GM12878 (cell line): Measurements from ENCODE around the gene CREB3L4. TPM values are rescaled to one million over a fixed set of nuclear protein-coding genes. Genes with fewer than 3 reads are reported as not detected.

Experiments used
- ATF7 ChIP-seq: fragments of 450-650 bp; IDR thresholded peaks from 2 replicates; pipeline ENCODE4 v1.6.1; 2016; ENCODE audit warnings: low read depth, mild to moderate bottlenecking
- CBX5 ChIP-seq: sonication (generic); IDR thresholded peaks from 2 replicates; pipeline ENCODE4 v1.6.1; 2016; ENCODE audit warnings: low read depth, moderate library complexity, mild to moderate bottlenecking, inconsistent platforms
- CEBPB ChIP-seq, 2 experiments: fragments of 150-350 bp in 1 of 2; IDR thresholded peaks; 2 replicates each; pipeline ENCODE4 v1.6.1; 2012 to 2014; ENCODE audit warnings: low read depth in 2 of 2, low read length in 2 of 2, borderline replicate concordance in 1 of 2, inconsistent platforms in 1 of 2
- GABPA ChIP-seq: IDR thresholded peaks from 2 replicates; pipeline ENCODE4 v1.6.1; 2014; ENCODE audit warnings: antibody characterized with exemption, low read depth, mild to moderate bottlenecking, inconsistent platforms
- JUNB ChIP-seq: IDR thresholded peaks from 2 replicates; pipeline ENCODE4 v1.6.1; 2016; ENCODE audit warnings: antibody characterized with exemption, mild to moderate bottlenecking
- STAT3 ChIP-seq: IDR thresholded peaks from 2 replicates; pipeline ENCODE4 v1.6.1; 2011; ENCODE audit warnings: low read depth, low read length, improper control_type of control experiment
- ZBED1 ChIP-seq: IDR thresholded peaks from 2 replicates; pipeline ENCODE4 v1.6.1; 2016; ENCODE audit warnings: borderline replicate concordance
- polyA plus RNA-seq, 11 experiments: library from polyadenylated mRNA; depleted of rRNA in 4 of 11; unstranded in 6 of 11; stranded (reverse) in 5 of 11; fragments of >200 nt; fragmentation: Nextera tagmentation in 4 of 11; fragmentation: Illumina TruSeq in 1 of 11; extraction: Ambion mirVana in 4 of 11; extraction: Trizol in 1 of 11; gene quantifications; 1 replicate in 1 of 11; 2 replicates in 10 of 11; pipeline versions ENCODE4 v1.2.1 to v1.2.3, GENCODE V29; 2011 to 2016; ENCODE audit warnings: inconsistent platforms in 2 of 11, missing spikeins in 2 of 11, low read depth in 1 of 11
- total RNA-seq, 4 experiments: library from RNA; depleted of rRNA in 3 of 4; stranded (reverse); fragments of >200 nt in 3 of 4; fragmentation: Illumina TruSeq in 1 of 4; extraction: Trizol in 1 of 4; gene quantifications; 2 replicates each; pipeline versions ENCODE4 v1.2.1 to v1.2.3, GENCODE V29; 2013 to 2021
- TF ChIP-seq, protein P1 (sequence below): fragments of 450-650 bp; IDR thresholded peaks from 2 replicates; pipeline ENCODE4 v1.6.1; 2016; ENCODE audit warnings: mild to moderate bottlenecking
- TF ChIP-seq, protein P2 (sequence below): IDR thresholded peaks from 2 replicates; pipeline ENCODE4 v1.6.1; 2011; ENCODE audit warnings: borderline replicate concordance, low read depth, mild to moderate bottlenecking, moderate library complexity, mixed read lengths, low read length; ENCODE audit not compliant: insufficient read depth; ENCODE audit errors: extremely low read length
- TF ChIP-seq, protein P3 (sequence below): fragments of 450-650 bp; formaldehyde crosslinking; IDR thresholded peaks from 2 replicates; pipeline ENCODE4 v1.4.0; 2022; ENCODE audit warnings: mild to moderate bottlenecking, moderate library complexity
- TF ChIP-seq, protein P4 (sequence below): fragments of 450-650 bp; IDR thresholded peaks from 2 replicates; pipeline ENCODE4 v1.6.1; 2017; ENCODE audit warnings: mild to moderate bottlenecking, moderate library complexity
- TF ChIP-seq, protein P5 (sequence below): IDR thresholded peaks from 2 replicates; pipeline ENCODE4 v1.6.1; 2011; ENCODE audit warnings: borderline replicate concordance, low read depth, mild to moderate bottlenecking, moderate library complexity, low read length; ENCODE audit not compliant: insufficient read depth, poor library complexity, severe bottlenecking
- TF ChIP-seq, protein P6 (sequence below): fragments of 450-650 bp; IDR thresholded peaks from 2 replicates; pipeline ENCODE4 v1.6.1; 2018; ENCODE audit warnings: borderline replicate concordance, mild to moderate bottlenecking; ENCODE audit not compliant: partially characterized antibody

Gene CREB3L4
- total and polyA plus RNA-seq, 10 of the 15 experiments (the other 5 are each of a cell fraction or from before 2014, with no cell fraction given) = 9.7 to 14.0 (median 12.1) TPM

DNA sequence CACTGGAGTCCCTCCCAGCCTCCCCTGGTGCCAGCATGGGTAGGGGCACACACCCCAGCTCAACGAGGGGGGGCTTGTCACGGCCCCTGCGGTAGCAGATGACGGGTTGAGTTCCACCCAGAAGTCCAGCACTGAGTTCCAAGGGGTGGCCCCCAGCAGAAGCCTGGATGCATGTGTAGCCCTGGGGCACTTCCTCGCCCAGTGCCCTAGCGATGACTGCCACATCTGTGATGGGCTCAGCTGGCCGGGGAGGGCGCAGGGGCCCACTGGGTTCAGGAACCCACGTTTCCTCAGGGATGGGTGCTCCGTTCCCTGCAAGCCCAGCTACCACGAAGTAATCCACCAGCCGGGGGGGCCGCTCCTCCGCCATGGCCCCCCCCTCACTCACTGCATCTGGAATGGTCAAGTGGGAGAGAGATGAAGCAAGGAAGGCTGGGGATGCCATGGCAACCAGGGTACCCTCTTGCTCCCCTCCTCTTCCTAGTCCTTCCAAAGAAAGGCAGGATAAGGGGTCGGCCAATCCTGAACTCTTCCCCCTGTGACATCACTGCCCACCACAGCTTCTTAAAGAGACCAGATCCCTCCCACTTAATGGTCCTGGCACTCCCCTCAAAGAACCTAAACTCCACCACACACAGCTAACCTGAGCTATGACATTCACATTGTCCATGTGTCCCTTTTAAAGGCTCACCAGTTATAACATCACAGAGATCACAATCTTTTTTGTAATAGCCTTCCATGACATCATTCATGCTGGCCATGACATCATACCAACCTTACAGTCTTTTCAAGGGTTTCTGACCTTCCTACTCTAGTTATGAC, 23.5 kb upstream of the CREB3L4 start (continued):
- no peak for TF ChIP-seq ZBED1
- no peak for TF ChIP-seq GABPA
- TF ChIP-seq CBX5 = no peak
- TF ChIP-seq, protein P1, sequence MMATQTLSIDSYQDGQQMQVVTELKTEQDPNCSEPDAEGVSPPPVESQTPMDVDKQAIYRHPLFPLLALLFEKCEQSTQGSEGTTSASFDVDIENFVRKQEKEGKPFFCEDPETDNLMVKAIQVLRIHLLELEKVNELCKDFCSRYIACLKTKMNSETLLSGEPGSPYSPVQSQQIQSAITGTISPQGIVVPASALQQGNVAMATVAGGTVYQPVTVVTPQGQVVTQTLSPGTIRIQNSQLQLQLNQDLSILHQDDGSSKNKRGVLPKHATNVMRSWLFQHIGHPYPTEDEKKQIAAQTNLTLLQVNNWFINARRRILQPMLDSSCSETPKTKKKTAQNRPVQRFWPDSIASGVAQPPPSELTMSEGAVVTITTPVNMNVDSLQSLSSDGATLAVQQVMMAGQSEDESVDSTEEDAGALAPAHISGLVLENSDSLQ = 0 out of 2 replicates have a peak, but pooled peaks have one; percentile 10
- TF ChIP-seq JUNB = no peak
- no peak for TF ChIP-seq STAT3
- TF ChIP-seq, protein P2, sequence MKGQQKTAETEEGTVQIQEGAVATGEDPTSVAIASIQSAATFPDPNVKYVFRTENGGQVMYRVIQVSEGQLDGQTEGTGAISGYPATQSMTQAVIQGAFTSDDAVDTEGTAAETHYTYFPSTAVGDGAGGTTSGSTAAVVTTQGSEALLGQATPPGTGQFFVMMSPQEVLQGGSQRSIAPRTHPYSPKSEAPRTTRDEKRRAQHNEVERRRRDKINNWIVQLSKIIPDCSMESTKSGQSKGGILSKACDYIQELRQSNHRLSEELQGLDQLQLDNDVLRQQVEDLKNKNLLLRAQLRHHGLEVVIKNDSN = no peak
- TF ChIP-seq, protein P3, sequence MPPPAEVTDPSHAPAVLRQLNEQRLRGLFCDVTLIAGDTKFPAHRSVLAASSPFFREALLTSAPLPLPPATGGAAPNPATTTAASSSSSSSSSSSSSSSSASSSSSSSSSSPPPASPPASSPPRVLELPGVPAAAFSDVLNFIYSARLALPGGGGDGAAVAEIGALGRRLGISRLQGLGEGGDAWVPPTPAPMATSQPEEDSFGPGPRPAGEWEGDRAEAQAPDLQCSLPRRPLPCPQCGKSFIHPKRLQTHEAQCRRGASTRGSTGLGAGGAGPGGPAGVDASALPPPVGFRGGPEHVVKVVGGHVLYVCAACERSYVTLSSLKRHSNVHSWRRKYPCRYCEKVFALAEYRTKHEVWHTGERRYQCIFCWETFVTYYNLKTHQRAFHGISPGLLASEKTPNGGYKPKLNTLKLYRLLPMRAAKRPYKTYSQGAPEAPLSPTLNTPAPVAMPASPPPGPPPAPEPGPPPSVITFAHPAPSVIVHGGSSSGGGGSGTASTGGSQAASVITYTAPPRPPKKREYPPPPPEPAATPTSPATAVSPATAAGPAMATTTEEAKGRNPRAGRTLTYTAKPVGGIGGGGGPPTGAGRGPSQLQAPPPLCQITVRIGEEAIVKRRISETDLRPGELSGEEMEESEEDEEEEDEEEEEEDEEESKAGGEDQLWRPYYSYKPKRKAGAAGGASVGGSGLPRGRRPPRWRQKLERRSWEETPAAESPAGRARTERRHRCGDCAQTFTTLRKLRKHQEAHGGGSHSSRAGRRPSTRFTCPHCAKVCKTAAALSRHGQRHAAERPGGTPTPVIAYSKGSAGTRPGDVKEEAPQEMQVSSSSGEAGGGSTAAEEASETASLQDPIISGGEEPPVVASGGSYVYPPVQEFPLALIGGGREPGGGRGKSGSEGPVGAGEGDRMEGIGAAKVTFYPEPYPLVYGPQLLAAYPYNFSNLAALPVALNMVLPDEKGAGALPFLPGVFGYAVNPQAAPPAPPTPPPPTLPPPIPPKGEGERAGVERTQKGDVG (CRISPR knock-in tag) = no peak
- TF ChIP-seq, protein P4, sequence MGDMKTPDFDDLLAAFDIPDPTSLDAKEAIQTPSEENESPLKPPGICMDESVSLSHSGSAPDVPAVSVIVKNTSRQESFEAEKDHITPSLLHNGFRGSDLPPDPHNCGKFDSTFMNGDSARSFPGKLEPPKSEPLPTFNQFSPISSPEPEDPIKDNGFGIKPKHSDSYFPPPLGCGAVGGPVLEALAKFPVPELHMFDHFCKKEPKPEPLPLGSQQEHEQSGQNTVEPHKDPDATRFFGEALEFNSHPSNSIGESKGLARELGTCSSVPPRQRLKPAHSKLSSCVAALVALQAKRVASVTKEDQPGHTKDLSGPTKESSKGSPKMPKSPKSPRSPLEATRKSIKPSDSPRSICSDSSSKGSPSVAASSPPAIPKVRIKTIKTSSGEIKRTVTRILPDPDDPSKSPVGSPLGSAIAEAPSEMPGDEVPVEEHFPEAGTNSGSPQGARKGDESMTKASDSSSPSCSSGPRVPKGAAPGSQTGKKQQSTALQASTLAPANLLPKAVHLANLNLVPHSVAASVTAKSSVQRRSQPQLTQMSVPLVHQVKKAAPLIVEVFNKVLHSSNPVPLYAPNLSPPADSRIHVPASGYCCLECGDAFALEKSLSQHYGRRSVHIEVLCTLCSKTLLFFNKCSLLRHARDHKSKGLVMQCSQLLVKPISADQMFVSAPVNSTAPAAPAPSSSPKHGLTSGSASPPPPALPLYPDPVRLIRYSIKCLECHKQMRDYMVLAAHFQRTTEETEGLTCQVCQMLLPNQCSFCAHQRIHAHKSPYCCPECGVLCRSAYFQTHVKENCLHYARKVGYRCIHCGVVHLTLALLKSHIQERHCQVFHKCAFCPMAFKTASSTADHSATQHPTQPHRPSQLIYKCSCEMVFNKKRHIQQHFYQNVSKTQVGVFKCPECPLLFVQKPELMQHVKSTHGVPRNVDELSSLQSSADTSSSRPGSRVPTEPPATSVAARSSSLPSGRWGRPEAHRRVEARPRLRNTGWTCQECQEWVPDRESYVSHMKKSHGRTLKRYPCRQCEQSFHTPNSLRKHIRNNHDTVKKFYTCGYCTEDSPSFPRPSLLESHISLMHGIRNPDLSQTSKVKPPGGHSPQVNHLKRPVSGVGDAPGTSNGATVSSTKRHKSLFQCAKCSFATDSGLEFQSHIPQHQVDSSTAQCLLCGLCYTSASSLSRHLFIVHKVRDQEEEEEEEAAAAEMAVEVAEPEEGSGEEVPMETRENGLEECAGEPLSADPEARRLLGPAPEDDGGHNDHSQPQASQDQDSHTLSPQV = no peak
- TF ChIP-seq, protein P5, sequence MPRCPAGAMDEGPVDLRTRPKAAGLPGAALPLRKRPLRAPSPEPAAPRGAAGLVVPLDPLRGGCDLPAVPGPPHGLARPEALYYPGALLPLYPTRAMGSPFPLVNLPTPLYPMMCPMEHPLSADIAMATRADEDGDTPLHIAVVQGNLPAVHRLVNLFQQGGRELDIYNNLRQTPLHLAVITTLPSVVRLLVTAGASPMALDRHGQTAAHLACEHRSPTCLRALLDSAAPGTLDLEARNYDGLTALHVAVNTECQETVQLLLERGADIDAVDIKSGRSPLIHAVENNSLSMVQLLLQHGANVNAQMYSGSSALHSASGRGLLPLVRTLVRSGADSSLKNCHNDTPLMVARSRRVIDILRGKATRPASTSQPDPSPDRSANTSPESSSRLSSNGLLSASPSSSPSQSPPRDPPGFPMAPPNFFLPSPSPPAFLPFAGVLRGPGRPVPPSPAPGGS = no peak
- TF ChIP-seq, protein P6, sequence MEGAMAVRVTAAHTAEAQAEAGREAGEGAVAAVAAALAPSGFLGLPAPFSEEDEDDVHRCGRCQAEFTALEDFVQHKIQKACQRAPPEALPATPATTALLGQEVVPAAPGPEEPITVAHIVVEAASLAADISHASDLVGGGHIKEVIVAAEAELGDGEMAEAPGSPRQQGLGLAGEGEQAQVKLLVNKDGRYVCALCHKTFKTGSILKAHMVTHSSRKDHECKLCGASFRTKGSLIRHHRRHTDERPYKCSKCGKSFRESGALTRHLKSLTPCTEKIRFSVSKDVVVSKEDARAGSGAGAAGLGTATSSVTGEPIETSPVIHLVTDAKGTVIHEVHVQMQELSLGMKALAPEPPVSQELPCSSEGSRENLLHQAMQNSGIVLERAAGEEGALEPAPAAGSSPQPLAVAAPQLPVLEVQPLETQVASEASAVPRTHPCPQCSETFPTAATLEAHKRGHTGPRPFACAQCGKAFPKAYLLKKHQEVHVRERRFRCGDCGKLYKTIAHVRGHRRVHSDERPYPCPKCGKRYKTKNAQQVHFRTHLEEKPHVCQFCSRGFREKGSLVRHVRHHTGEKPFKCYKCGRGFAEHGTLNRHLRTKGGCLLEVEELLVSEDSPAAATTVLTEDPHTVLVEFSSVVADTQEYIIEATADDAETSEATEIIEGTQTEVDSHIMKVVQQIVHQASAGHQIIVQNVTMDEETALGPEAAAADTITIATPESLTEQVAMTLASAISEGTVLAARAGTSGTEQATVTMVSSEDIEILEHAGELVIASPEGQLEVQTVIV = no peak
- TF ChIP-seq CEBPB (IDR thresholded peaks at IDR 0.05; ENCODE audit: borderline replicate concordance in 1 of 2, low read depth in 2 of 2, low read length in 2 of 2) = no peak
- TF ChIP-seq ATF7 = peak; percentile 96
